ENCODE data around the gene CCDC88A.
"Not testable (repeated sequence)": the region's sequence is repeated elsewhere in the genome, so short reads cannot be mapped to it uniquely, and the experiment has no call there.

CCDC88A gene

DNA sequence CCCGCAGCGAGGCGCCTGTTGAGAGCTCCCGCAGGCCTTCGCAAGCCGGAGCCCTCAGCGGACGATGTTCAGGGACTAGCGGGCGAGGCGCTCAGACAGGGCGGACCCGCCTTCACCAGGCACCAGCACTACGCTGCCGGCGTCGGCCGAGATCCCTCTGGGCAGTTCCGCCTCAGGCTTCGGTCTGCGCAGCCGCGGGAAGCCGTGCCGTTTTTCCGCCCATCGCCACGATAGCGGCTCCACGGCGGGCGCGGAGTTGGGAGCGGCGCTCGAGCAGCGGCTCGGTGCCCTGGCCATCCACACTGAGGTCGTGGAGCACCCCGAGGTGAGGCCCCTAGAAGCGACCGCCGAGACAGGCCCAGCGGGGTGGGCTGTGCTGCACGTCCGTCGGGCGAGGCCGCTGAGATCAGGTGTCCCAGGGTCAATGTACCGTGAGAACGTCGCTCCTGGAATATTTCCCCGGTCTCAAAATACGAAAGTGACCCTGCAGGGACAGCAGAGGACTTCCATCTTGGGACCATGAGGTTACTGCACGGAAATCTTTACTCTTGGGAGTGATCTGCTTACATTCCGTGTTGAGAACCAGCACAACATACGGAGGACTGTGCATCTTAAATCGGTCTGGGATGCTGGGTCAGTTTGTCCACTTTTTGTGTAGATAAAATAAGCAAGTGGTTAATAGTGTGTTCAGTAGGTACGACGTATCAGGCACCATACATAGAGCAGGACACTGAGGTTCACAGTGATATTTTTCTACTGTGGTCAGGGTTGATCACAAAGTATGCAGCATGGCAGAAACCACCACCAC is 137.3 kb downstream of the CCDC88A start (continued):
- TF ChIP-seq, protein P1, sequence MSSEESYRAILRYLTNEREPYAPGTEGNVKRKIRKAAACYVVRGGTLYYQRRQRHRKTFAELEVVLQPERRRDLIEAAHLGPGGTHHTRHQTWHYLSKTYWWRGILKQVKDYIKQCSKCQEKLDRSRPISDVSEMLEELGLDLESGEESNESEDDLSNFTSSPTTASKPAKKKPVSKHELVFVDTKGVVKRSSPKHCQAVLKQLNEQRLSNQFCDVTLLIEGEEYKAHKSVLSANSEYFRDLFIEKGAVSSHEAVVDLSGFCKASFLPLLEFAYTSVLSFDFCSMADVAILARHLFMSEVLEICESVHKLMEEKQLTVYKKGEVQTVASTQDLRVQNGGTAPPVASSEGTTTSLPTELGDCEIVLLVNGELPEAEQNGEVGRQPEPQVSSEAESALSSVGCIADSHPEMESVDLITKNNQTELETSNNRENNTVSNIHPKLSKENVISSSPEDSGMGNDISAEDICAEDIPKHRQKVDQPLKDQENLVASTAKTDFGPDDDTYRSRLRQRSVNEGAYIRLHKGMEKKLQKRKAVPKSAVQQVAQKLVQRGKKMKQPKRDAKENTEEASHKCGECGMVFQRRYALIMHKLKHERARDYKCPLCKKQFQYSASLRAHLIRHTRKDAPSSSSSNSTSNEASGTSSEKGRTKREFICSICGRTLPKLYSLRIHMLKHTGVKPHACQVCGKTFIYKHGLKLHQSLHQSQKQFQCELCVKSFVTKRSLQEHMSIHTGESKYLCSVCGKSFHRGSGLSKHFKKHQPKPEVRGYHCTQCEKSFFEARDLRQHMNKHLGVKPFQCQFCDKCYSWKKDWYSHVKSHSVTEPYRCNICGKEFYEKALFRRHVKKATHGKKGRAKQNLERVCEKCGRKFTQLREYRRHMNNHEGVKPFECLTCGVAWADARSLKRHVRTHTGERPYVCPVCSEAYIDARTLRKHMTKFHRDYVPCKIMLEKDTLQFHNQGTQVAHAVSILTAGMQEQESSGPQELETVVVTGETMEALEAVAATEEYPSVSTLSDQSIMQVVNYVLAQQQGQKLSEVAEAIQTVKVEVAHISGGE (tag by site-specific recombination; conservative IDR thresholded peaks at IDR 0.05; ENCODE audit: low read depth), result peak; percentile 58; the same call in 1 of the 2 replicates
- no peak for TF ChIP-seq ZNF214 (tag by site-specific recombination; IDR thresholded peaks at IDR 0.05; ENCODE audit: borderline replicate concordance)
- no peak for TF ChIP-seq ZNF48 (tag by site-specific recombination; IDR thresholded peaks at IDR 0.05)

DNA sequence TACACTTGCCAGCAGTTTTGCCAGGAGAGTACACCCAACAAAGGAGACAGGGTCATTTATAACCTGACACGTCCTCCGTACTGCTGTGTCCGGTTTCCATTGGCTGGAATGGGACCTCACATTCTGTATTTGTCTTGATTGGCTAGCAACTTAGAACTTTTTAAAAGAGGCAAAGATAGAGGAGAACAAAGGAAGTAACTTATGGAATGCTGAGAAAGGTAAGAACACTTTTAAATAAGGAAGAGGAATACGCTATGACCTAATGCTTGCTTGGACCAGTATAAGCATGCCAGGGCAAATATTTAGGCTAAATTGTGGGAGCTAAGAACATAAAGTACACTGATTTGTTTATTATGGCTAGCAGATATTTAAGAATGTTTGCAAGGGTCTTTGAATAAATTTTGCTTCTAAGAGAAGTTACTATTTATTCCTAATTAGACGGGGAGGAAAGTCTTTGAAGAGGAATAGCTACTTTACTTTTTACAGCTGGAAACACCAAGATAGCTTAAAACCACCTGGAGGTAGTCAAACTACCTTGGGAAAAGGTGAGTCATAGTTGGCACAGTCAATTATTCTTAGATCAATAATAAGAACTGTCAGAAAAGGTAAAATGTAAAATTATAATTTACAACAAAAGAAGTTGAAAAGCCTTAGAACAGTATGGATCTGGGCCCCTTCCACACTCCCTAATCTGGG is 138.7 kb downstream of the CCDC88A start:
- CTCF ChIA-PET, result interaction anchor here (0.6 to 0.7 kb wide), 2 partner anchors 135 to 387 kb away, joined by 3 read pairs; no protein-coding TSS in a partner anchor
- POLR2A ChIA-PET; H3K4me3 ChIP-seq (ENCODE audit: low read depth, low read length); H3K36me3 ChIP-seq (ENCODE audit: control insufficient read depth in 2 of 2, insufficient read depth in 1 of 2, low read length in 2 of 2); H3K27ac ChIP-seq (ENCODE audit: extremely low read depth, low read depth, low read length); H3K4me1 ChIP-seq (ENCODE audit: control insufficient read depth, insufficient read depth, low read length); H3K9me3 ChIP-seq (ENCODE audit: control insufficient read depth, insufficient read depth, low read depth, low read length): not testable (repeated sequence)

DNA sequence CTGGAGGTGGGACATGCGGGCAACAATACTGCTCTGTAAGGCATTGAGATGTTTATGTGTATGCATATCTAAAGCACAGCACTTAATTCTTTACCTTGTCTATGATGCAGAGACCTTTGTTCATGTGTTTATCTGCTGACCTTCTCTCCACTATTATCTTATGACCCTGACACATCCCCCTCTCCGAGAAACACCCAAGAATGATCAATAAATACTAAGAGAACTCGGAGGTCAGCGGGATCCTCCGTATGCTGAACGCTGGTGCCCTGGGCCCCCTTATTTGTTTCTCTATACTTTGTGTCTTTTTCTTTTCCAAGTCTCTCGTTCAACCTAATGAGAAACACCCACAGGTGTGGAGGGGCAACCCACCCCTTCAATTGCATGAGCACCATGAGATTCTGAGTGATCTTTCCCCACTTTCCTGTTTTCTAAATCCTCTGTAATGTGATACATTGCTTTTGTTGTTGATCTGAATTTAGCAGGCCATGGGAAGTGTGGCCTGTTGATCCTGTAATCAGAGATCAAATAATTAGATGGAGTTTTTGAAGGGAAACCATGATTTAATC is 139.7 kb downstream of the CCDC88A start:
- POLR2A ChIA-PET; H3K36me3 ChIP-seq (ENCODE audit: control insufficient read depth in 2 of 2, insufficient read depth in 1 of 2, low read length in 2 of 2); H3K27ac ChIP-seq (ENCODE audit: extremely low read depth, low read depth, low read length); H3K4me3 ChIP-seq (ENCODE audit: low read depth, low read length); H3K9me3 ChIP-seq (ENCODE audit: control insufficient read depth, insufficient read depth, low read depth, low read length); H3K4me1 ChIP-seq (ENCODE audit: control insufficient read depth, insufficient read depth, low read length): not testable (repeated sequence)
- peak; percentile 29; the same call in 1 of the 2 replicates for TF ChIP-seq ZBTB20 (tag by site-specific recombination; IDR thresholded peaks at IDR 0.05)
- peak; percentile 29; the same call in 1 of the 2 replicates for TF ChIP-seq SCRT2 (tag by site-specific recombination; IDR thresholded peaks at IDR 0.05)
- CTCF ChIA-PET, result interaction anchor here (0.6 kb wide), 1 partner anchor 386 kb away, joined by 3 read pairs; no protein-coding TSS in a partner anchor

DNA sequence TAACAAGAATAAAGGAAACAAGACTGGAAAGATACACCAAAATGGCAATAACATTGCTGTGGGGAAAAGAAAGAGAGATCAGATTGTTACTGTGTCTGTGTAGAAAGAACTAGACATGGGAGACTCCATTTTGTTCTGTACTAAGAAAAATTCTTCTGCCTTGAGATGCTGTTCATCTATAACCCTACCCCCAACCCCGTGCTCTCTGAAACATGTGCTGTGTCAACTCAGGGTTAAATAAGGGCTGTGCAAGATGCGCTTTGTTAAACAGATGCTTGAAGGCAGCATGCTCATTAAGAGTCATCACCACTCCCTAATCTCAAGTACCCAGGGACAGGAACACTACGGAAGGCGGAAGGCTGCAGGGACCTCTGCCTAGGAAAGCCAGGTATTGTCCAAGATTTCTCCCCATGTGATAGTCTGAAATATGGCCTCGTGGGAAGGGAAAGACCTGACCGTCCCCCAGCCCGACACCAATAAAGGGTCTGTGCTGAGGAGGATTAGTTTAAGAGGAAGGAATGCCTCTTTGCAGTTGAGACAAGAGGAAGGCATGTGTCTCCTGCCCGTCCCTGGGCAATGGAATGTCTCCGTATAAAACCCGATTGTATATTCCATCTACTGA is 140.3 kb downstream of the CCDC88A start:
- H3K4me1 ChIP-seq (ENCODE audit: control insufficient read depth, insufficient read depth, low read length); H3K27ac ChIP-seq (ENCODE audit: extremely low read depth, low read depth, low read length); H3K4me3 ChIP-seq (ENCODE audit: low read depth, low read length); POLR2A ChIA-PET; H3K36me3 ChIP-seq (ENCODE audit: control insufficient read depth in 2 of 2, insufficient read depth in 1 of 2, low read length in 2 of 2); H3K9me3 ChIP-seq (ENCODE audit: control insufficient read depth, insufficient read depth, low read depth, low read length); CTCF ChIA-PET: not testable (repeated sequence)

DNA sequence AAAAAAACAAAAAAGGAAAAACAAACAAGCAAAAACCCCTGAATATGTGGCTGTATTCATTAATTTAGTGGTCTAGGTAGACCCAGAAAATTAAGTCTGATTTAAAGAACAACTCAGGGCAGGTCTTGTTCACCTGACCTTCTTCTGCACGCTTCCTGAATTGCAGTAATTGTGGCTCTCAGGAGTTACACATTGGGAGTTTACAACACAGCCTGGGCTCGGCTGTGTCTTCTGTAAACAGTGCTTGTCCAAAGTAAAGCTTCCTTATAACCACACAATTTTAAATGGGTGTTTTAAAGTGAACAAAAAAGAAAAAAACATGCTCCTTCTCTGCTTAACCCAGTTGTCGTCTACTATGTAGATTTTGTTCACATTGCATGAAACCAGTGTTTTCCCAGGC is 142.3 kb downstream of the CCDC88A start:
- no peaks in the 10 kb centered on the region for H3K9me3 ChIP-seq (ENCODE audit: control insufficient read depth, insufficient read depth, low read depth, low read length)
- ChIA-PET POLR2A (no interaction called here), CTCF (interaction anchor here (0.7 kb wide), 1 partner anchor 33 kb away, joined by 3 read pairs; no protein-coding TSS in a partner anchor)
- no peaks in the 10 kb centered on the region for H3K36me3 ChIP-seq (ENCODE audit: control insufficient read depth in 2 of 2, insufficient read depth in 1 of 2, low read length in 2 of 2)
- no peak overlapping the region for H3K4me3 ChIP-seq (ENCODE audit: low read depth, low read length)
- no peak overlapping the region for H3K27ac ChIP-seq (ENCODE audit: extremely low read depth, low read depth, low read length)
- no peaks in the 10 kb centered on the region for H3K4me1 ChIP-seq (ENCODE audit: control insufficient read depth, insufficient read depth, low read length)
- no peak for TF ChIP-seq ZNF626 (tag by site-specific recombination; IDR thresholded peaks at IDR 0.05)
- no peak for TF ChIP-seq ZNF10 (tag by site-specific recombination; IDR thresholded peaks at IDR 0.05)
- TF ChIP-seq SP3 (tag by site-specific recombination; IDR thresholded peaks at IDR 0.05), result no peak
- TF ChIP-seq ZNF558 (tag by site-specific recombination; IDR thresholded peaks at IDR 0.05), result no peak
- TF ChIP-seq ZFHX2 (tag by site-specific recombination; conservative IDR thresholded peaks at IDR 0.05), result no peak
- TF ChIP-seq, protein P2, sequence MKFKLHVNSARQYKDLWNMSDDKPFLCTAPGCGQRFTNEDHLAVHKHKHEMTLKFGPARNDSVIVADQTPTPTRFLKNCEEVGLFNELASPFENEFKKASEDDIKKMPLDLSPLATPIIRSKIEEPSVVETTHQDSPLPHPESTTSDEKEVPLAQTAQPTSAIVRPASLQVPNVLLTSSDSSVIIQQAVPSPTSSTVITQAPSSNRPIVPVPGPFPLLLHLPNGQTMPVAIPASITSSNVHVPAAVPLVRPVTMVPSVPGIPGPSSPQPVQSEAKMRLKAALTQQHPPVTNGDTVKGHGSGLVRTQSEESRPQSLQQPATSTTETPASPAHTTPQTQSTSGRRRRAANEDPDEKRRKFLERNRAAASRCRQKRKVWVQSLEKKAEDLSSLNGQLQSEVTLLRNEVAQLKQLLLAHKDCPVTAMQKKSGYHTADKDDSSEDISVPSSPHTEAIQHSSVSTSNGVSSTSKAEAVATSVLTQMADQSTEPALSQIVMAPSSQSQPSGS (tag by site-specific recombination; IDR thresholded peaks at IDR 0.05; ENCODE audit: low read depth), result no peak
- TF ChIP-seq ZNF404 (tag by site-specific recombination; IDR thresholded peaks at IDR 0.05), result no peak
- TF ChIP-seq ZBTB17 (tag by site-specific recombination; IDR thresholded peaks at IDR 0.05), result no peak
- no peak for TF ChIP-seq ZBTB7A (tag by site-specific recombination; IDR thresholded peaks at IDR 0.05; ENCODE audit: low read depth)
- TF ChIP-seq ZNF292 (tag by site-specific recombination; IDR thresholded peaks at IDR 0.05; ENCODE audit: borderline replicate concordance, low read depth), result no peak

All from HEK293 (cell line).